Astrocyte of the hippocampus (primary cell): Measurements from ENCODE around the gene HIC1.

Experiments used
- DNase-seq: peaks from one replicate; pipeline ENCODE4 v3.0.0; 2011; ENCODE audit warnings: low read depth, low spot score

The HIC1 gene

DNA sequence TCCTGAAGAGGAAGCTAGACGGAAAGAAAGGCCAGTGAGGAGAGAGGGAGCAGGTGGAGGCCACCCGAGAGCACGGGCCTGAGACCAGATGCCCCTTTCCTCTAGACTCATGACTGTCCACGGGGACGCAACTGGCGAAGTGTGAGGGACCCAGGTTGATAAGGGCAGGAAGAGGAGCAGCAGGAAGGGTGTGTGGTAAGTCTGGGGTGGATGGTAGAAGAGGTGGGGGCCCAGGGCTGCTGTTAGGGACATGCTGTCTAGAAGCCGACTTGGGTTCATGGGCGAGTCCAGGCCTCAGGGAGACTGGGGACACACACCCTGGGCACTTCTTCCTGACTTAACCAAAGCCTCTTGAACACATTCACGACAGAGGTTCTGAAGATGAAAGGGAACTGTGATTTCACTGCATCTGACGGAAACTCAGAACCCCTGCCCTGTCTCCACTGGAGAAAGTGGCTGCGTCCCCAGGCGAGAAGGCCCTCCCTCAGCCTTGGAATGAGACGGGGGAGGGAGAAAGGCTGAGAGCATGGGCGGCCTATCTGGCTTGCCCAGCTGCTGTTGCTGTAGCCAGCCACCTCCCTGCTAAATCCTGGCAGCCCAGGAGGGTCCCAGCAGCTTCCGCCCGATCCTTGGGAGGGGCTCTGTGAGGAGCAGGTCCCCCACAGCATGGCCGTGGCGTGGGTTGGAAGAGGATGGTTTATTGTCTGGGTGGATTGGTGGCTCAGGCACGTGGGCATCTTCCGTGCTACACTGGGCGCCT is 6.0 kb downstream of the HIC1 start:
- DNase-seq, result no peak

GRCh38 chr17:2061441-2061958 is 6.6 kb downstream of the HIC1 start:
- no peak for DNase-seq

- DNase-seq, result peak; percentile 72
Measured at GRCh38 chr17:2062571-2063183, 7.8 kb downstream of the HIC1 start.

- no peak for DNase-seq
Measured at GRCh38 chr17:2063261-2064146, 8.6 kb downstream of the HIC1 start.

GRCh38 chr17:2064147-2064489 is 9.2 kb downstream of the HIC1 start:
- DNase-seq, result no peak

- DNase-seq, result no peak
Measured at GRCh38 chr17:2064520-2064971, 9.6 kb downstream of the HIC1 start.

- DNase-seq, result peak; percentile 60
Measured at GRCh38 chr17:2064980-2065785, 10.3 kb downstream of the HIC1 start.

- DNase-seq, result no peak
Measured at GRCh38 chr17:2065949-2066400, 11.1 kb downstream of the HIC1 start.

DNA sequence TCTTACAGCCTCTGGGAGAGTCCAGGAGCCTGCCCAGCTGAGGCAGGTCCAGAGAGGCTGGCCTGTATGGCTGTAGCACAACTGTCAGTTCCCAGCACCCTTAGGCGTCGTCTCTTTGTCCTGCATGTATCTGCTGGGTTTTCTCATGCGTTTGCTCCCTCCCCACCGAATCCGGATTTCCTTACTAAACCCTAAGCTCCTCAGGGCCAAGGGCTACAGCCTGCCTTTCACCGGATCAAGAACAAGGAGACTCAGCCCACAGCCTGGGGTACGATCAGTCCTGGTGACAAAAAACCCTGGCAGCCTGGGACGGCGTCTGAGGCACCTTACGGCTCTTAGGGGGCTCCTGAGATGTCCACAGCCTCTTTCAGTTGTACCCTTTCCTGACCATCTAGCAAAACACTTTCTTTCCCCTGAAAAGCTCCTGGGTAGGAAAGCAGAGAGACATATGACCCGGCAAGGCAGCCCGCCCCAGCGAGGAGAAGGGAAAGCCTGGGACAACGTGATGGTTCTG is 12.2 kb downstream of the HIC1 start:
- DNase-seq, result no peak

GRCh38 chr17:2067608-2068024 is 12.7 kb downstream of the HIC1 start:
- DNase-seq, result peak; percentile 87

GRCh38 chr17:2068031-2068518 is 13.2 kb downstream of the HIC1 start:
- DNase-seq, result peak; percentile 94

DNA sequence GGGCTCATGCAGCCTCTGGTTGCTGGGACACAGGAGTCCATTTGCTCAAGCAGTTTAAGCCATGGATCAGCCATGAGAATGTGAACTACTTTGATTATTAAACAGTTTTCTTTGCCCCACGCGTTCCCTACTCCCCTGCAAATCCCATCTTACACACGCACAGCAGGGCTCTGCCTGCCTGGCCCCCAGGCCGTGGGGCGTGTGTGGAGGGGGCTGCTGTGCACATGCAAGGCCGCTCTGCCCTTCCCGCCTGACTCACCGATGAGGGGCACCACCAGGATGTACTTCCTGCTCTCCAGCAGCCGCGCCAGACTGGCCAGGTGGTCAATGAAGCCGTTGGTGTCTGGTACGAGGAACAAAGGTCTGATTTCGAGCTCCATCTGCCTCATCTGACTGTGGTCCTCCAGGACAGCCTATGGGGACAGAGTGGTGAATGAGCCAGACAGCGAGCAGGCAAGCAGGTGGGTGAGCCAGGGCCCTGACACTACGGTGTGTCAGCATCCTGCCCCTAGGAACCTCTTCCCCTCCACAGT is 13.7 kb downstream of the HIC1 start:
- peak; percentile 80 for DNase-seq

DNA sequence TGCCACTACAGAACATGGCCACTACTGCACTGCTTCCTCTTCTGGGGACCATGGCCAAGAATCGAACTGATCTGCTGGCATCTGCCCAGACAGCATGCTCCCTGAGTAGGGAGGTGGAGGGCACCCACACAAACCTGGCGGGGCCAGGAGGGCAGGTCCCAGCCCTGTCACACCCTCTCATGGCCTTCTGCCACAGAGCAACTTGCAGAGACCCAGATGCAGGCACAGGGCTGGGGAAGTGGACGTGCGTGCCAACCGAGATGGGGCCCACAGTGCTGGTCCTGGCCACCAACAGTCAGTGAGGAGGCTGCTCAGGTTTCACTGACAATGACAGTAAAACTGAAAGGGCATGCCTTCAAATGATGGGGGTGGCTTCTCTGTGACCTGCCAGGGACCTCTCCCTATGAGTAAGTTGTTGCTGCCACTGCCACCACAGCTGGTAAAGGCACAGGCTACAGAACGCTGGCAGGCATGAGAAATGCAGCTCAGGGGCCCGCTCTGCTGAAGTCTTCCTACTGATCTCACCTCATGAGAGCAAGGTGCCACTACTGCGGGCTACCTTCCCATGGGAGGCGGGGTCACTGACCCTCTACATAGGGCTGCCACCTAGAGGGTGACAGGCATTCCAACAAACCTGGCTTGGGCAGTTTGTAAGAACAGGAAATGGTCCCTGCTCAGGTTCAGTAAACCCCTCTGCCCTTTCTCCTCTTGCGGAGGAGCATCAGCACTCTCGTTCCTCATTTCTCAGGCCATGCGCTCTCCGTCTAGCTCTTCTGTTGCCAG is 15.5 kb downstream of the HIC1 start:
- no peak for DNase-seq

- no peak for DNase-seq
Measured at GRCh38 chr17:2071024-2071385, 16.1 kb downstream of the HIC1 start.

DNA sequence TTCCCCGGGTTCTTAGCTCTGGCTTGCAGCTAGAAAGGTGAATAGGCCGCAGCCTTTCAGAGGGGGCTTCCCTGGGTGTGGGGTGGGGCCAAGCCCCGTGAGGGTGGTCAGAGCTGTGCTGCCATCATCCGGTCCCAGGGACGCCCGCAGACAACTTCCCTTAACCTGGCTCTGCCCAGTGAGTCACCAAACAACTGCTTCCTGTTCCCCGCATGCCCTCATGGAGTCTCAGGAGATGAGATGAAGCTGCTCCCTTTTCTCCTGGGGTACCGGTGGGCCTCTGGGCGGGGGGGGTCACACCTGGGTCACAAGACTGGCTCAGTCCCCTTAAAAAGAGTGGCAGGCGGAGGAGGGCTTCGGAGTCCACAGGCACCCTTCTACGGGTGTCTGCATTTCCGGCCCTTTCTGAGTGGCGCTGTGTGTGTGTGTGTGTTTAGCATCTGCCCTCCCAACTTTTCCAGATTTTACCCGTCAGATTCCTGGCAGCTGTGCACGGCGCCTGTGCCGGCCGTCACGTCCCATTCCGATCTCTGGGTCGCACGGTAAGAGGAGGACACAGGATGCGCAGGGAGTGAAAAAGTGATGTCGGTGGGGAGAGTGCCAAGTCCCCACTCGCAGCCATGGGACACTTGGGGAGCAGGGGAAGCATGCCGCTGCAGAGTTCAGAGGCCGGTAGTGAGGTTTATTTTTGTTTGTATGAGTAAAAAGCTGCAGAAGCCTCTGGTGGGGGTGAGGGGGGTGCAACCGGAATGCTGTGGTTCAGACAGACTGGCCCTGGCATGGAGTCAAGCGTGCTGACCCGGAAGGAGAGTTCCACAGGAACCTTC is 16.8 kb downstream of the HIC1 start:
- DNase-seq, result peak; percentile 67

- no peak for DNase-seq
Measured at GRCh38 chr17:2074919-2075318, 20.0 kb downstream of the HIC1 start.

GRCh38 chr17:2075336-2076086 is 20.6 kb downstream of the HIC1 start:
- DNase-seq, result no peak
